Activated CD4-positive, CD25-positive, alpha-beta regulatory T cell treated with anti-CD3 and anti-CD28 coated beads, Interleukin-2, amount 50 U/mL, for 24 hours (primary cell): ENCODE measurements around the gene GNB1.
"Not testable (repeated sequence)": the region's sequence is repeated elsewhere in the genome, so short reads cannot be mapped to it uniquely, and the experiment has no call there.

Experiments
- ATAC-seq, 2 donors: fragments of 150-1000 bp; cut with Tn5 transposase; one replicate each; pipeline ENCODE4 v1.10.0; 2021; ENCODE audit warnings: mild to moderate bottlenecking in 1 of 2, moderate library complexity in 1 of 2

The GNB1 gene

GRCh38 chr1:1856161-1856560, 34.7 kb downstream of the GNB1 start:
- not testable (repeated sequence) for ATAC-seq

DNA sequence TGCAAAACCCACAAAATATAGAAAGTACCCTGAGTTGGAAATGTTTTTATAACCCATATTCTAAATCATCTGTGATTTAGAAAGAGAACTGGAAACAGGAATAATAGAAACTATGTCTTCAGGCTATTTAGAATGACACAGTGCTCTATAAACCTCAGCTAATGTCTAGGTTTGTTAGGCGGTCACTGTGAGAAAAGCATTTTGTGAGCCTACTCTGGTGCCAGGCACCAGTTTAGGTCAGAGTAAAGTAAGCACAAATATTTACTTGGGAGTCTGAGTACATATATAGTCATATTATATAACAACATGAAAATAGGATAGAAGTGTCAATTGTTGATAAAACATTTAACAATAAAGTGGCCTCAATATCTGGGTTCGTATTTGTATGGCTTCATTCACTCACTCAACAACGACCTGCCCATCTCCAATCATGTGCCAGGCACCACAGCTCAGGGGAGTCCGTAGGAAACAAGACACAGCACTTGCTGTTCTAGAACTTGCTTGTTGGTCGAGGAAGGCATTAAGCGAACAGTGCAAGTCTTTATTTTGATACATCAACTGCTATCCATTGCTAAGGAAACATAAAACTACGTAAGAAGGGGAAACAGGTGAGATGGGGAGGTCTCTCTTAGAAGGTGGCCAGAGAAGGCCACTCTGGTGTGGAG, 37.2 kb downstream of the GNB1 start:
- no peak for ATAC-seq

- ATAC-seq: no peak
Measured at GRCh38 chr1:1852619-1853414, 38.1 kb downstream of the GNB1 start.

DNA sequence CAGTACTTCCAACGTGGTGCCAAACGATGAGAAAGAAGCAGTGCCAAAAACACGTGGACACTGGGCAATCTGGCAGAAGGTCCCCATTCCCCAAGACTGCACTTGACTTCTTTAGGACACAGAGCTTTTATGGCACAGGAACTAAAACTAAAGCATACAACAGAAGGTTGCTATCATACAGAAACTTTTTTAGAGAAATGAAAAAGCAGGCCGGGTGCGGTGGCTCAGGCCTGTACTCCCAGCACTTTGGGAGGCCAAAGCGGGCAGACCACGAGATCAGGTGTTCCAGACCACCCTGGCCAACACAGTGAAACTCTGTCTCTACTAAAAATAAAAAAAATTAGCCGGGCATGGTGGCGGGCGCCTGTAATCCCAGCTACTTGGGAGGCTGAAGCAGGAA, 43.0 kb downstream of the GNB1 start:
- no peak for ATAC-seq

DNA sequence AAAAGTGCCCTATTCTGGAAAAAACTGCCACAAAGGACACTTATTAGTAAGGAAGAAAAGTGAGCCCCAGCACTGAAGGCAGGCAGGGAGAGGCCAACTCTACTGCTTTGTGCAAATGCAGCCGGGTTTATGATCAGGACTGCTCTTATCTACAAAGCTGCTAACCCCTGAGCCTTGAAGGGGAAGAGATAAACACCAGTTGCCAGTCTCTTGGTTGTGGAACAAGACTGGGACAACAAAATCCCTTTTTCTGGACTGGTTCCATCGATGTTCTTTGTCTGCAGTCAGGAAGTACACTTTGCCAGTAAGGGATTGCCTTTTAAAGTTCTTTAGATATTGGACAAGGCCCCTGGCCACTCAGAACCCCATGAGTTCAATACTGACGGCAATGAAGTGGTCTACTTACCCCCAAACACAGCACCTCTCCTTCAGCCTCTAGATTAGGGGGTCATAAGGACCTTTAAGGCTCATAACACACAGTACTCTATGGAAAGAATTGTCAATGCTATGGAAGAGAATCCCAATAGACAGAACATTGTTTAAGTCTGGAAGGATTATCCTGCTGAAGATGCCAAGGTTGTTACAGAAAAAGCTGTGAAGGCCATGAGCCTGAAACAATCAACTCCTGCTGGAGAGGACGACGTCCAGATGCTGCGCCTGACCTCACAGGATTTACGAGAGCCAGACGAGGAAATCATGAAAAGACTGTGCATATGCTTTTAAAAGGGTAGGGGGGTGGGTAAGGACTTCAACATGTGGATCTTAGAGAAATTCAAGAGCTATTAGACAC, 43.6 kb downstream of the GNB1 start:
- no peak for ATAC-seq

DNA sequence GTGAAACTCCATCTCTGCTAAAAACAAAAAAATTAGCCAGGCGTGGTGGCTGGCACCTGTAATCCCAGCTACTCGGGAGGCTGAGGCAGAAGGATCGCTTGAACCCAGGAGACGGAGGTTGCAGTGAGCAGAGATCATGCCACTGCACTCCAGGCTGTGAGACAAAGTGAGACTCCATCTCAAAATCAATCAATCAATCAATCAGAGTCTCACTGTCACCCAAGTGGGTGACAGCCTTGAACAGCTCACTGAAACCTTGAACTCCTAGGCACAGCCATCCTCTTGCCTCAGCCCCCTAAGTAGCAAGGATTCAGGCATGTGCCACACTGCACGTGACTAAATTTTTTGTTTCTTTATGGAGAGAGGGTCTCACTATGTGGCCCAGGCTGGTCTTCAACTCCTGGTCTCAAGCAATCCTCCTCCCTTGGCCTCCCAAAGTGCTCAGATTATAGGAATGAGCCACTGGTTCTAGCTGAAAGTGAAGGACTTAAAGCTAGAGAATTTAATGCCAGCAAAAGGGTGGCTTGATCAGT, 44.4 kb downstream of the GNB1 start:
- ATAC-seq: no peak

- ATAC-seq: no peak
Measured at GRCh38 chr1:1842360-1843146, 48.3 kb downstream of the GNB1 start.

DNA sequence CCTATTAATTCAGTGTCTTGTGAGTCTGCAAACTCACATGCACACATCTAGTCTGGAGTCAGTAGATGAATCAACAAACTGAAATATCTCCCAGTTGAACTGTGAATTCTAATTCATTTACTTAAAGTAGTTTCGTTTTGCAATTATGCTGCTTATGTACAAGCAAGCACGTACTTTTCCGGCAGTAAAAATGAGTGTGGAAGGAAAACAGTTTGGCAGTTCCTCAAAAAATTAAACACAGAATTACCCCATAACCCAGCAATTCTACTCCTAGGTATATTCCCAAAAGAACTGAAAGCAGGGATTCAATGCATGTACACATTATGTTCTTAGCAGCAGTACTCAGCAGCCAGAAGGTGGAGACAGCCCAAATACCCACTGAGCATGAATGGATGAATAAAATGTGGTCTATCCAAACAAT, 49.3 kb downstream of the GNB1 start:
- peak in 1 of 2 donors; percentile 36 for ATAC-seq

DNA sequence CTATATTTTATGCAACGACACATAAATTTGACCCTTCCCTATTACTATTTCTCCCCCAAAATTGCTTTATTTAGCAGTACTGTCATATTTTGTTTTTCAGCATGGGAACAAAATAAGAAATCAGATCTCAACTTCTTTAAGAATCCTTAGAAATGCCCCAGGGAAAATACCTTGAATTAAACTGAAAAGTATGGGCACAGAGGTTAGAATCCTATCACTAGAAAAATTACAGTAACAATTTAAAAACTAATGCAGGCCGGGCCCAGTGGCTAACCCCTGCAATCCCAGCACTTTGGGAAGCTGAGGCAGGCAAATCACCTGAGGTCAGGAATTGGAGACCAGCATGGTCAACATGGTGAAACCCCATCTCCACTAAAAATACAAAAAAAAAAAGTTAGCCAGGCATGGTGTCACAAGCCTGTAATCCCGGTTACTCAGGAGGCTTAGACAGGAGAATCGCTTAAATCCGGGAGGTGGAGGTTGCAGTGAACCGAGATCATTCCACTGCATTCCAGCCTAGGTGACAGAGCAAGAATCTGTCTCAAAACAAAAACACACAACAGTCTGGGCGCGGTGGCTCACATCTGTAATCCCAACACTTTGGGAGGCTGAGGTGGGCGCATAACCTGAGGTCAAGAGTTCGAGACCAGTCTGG, 51.4 kb downstream of the GNB1 start:
- ATAC-seq: no peak

DNA sequence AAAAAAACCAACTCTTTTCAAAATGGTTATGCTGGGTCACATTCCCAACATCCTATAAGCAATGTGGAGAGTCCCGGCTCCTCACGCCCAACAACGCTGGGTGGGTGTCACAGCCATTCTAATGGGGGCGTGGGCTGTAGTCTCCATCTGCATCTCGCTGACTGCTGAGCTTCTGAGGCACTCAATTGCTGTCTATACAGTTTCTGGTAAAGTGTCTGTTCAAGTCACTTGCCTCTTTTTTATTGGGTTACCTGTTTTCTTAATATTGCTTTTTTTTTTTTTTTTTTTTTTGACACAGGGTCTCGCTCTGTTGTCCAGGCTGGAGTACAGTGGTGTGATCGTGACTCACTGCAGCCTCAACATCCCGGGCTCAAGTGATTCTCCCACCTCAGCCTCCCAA, 54.8 kb downstream of the GNB1 start:
- no peak for ATAC-seq

GRCh38 chr1:1835546-1835945, 55.3 kb downstream of the GNB1 start:
- no peak for ATAC-seq

DNA sequence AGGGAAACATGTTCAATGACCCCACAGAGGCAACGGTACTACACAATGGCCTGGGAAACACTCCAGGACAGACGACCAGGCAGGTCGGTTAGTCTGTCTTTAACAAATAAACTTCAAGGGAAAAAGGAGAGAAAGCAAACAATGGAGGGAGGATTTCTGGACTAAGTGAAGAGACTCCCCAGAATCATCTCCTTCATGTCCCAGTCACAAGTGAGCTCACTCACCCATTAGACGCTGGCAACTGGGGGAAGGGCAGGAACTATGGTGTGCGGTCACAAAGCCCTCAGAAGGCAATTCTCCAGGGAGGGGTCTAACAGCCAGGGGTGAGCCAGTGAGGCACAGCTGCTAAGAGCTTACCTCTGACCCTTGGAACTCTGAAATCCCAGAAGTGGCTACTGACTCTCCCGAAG, 57.0 kb downstream of the GNB1 start:
- no peak for ATAC-seq

GRCh38 chr1:1833456-1833855, 57.4 kb downstream of the GNB1 start:
- no peak for ATAC-seq

DNA sequence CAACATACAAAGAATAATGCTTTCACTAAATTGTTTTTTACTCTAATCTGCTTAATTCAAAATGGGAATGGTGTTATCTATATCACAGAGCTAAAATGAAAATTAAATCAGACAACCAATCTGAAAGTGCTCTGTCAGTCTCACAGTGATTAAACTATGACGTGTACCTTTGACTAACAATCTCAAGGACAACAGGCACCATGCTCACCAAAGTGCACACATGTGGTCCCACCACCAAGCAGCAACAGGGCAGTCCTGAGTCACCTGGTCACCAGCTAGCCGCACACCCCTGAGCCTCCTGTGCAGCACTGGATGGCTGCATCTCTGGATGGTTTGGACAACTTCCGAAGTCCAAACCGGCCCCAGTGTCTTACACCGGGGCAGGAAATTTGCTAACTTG, 58.1 kb downstream of the GNB1 start:
- peak in 1 of 2 donors; percentile 88 for ATAC-seq

GRCh38 chr1:1832166-1832565, 58.7 kb downstream of the GNB1 start:
- no peak for ATAC-seq

DNA sequence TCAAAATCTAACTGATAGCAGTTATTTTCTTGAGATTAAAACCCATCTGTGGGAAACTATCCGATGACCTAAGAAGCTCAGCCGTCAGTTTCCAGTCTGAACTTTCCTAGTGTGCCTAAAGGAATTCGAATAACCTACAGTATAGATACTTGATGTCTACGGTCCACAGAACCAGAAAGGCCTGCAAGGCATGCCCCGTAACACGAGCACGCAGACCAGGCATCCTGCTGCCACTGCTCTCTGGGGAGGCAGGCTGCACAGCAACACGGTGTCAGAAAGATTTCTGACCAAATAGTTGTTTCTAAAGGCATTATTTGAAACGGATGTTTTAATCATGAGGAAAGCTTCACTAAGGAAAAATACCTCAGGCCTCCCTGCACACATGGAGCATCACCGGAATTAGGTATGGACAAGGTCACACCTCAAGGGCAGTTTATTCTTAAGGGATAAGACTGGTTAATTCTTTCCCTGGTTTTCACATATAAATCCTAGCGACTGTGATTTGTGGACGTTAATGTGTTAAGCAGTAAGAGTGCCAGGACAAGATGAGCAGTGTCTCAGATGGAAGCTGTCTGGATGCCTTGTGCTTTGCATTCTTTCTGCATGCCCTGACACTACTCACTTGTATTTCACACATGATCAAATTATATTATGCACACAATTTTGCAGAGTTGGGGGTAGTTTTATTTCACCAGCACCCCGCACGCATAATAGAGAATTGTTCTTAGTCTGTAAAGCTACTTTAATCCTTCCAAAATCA, 63.6 kb downstream of the GNB1 start:
- ATAC-seq: no peak

DNA sequence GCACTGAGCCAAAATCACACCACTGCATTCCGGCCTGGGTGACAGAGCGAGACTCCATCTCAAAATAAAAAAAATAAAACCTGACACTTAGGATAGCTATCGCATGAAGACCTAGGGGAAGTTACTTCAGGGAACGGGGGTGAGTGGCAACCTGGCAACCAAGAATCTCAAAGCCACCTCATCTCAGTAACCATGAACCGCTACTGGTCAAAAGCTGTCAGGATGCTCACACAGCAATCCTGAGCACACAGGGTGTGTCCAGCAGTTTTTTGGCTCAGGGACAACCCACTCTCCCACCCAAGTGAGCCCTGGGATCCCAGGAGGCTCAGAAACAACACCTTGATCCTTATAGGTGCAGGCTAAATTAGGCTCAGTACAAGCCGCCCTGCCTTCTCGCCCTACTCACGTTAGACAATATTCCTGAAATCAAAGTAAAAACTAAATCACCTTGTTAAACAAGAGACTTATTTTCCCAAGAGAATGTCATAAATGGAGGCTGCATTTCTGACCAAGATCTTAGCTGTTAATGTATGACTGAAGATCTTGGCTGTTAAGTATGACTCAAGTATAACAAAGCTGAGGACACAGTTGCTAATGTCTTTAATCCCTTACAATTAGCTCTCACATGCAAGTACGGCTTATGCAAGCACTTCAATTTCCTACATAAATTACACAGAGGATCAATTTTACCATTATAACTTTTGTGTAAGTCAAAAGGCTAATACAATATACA, 64.4 kb downstream of the GNB1 start:
- no peak for ATAC-seq

GRCh38 chr1:1825217-1825616, 65.7 kb downstream of the GNB1 start:
- ATAC-seq: no peak

GRCh38 chr1:1819762-1820161, 71.1 kb downstream of the GNB1 start:
- no peak for ATAC-seq

- no peak for ATAC-seq
Measured at GRCh38 chr1:1817221-1817620, 73.7 kb downstream of the GNB1 start.
